HepG2 (cell line): ENCODE results near the gene CCDC102B. TPM values are rescaled to one million over a fixed set of nuclear protein-coding genes. Genes with fewer than 3 reads are reported as not detected.

ENCODE experiments used
- ATAC-seq: fragments of 200-7000 bp; cut with Tn5 transposase; 3 replicates; pipeline ENCODE4 v1.9.1; 2020; ENCODE audit warnings: mild to moderate bottlenecking, moderate library complexity
- BruUV-seq: library from RNA; stranded (reverse); fragments of 400-500 nt; replicated peaks from 2 replicates; lab custom pipeline; 2021; lab: Mats Ljungman, UMichigan
- CTCF ChIA-PET: fragments of 300-600 bp; formaldehyde crosslinking; extraction: SDS; loops from one replicate; lab custom pipeline; 2021; ENCODE audit warnings: low total read pairs, inconsistent platforms, low intra/inter-chr PET ratio; lab: Yijun Ruan, JAX
- POLR2A ChIA-PET: fragments of 350-600 bp; sonication (Branson Sonifier 250); formaldehyde crosslinking; loops from one replicate; lab custom pipeline; 2020; ENCODE audit warnings: antibody characterized with exemption, inconsistent platforms; lab: Yijun Ruan, JAX
- DNase-seq: peaks from one replicate; pipeline ENCODE4 v3.0.0-alpha.2; 2015; ENCODE audit warnings: low spot score
- FAIRE-seq: peaks from 3 replicates; lab custom pipeline; 2011; peaks lifted over from hg19 to GRCh38; lab: Jason Lieb, UNC
- H2AFZ ChIP-seq: one replicate; pipeline ENCODE4 v1.6.1; 2011; ENCODE audit warnings: low read length, inconsistent platforms
- H3K27ac ChIP-seq: fragments of 300-600 bp; 3 replicates; pipeline ENCODE4 v1.8.0; 2011; ENCODE audit warnings: mixed run types, mild to moderate bottlenecking, mixed read lengths, low read length, inconsistent platforms; ENCODE audit not compliant: insufficient read depth; ENCODE audit errors: extremely low read length
- H3K27me3 ChIP-seq, 2 experiments: fragments of 200-600 bp in 1 of 2; 2 replicates in 1 of 2; 3 replicates in 1 of 2; pipeline versions ENCODE4 v1.6.0 to v1.8.0; 2011; ENCODE audit warnings: low read length in 2 of 2, mild to moderate bottlenecking in 2 of 2, moderate library complexity in 2 of 2, inconsistent platforms in 1 of 2; ENCODE audit not compliant: insufficient read depth in 2 of 2, control insufficient read depth in 1 of 2
- H3K36me3 ChIP-seq, 2 experiments: fragments of 200-600 bp in 1 of 2; replicated peaks in 1 of 2; 2 replicates in 1 of 2; 3 replicates in 1 of 2; pipeline versions ENCODE4 v1.5.1 to v1.8.0; 2011; ENCODE audit warnings: low read length in 2 of 2, inconsistent platforms in 1 of 2; ENCODE audit not compliant: insufficient read depth in 2 of 2, control insufficient read depth in 1 of 2
- H3K4me1 ChIP-seq: 2 replicates; pipeline ENCODE4 v1.5.1; 2012; ENCODE audit warnings: low read length, inconsistent platforms; ENCODE audit not compliant: insufficient read depth
- H3K4me2 ChIP-seq: 2 replicates; pipeline ENCODE4 v1.6.0; 2011; ENCODE audit warnings: low read depth, low read length, inconsistent platforms
- H3K4me3 ChIP-seq, 3 experiments: fragments of 200-600 bp in 1 of 3; sonication (generic), shearing (Covaris generic) in 1 of 3; replicated peaks in 1 of 3; 2 replicates each; pipeline ENCODE4 v1.5.1; 2011 to 2016; ENCODE audit warnings: low read length in 3 of 3, inconsistent platforms in 2 of 3, low read depth in 2 of 3, mild to moderate bottlenecking in 2 of 3, control low read depth in 1 of 3, mixed read lengths in 1 of 3; ENCODE audit not compliant: insufficient read depth in 1 of 3
- H3K79me2 ChIP-seq: one replicate; pipeline ENCODE4 v1.6.1; 2011; ENCODE audit warnings: low read length, inconsistent platforms; ENCODE audit not compliant: insufficient read depth
- H3K9ac ChIP-seq: 2 replicates; pipeline ENCODE4 v1.6.0; 2011; ENCODE audit warnings: mild to moderate bottlenecking, low read depth, low read length, inconsistent platforms; ENCODE audit not compliant: insufficient read depth
- H3K9me3 ChIP-seq: 2 replicates; pipeline ENCODE4 v1.5.1; 2012; ENCODE audit warnings: mild to moderate bottlenecking, low read length
- H4K20me1 ChIP-seq: 2 replicates; pipeline ENCODE4 v1.6.0; 2011; ENCODE audit warnings: inconsistent platforms, mild to moderate bottlenecking, low read length, moderate library complexity; ENCODE audit not compliant: insufficient read depth
- BCL6 ChIP-seq: IDR thresholded peaks from 2 replicates; pipeline ENCODE4 v1.6.1; 2016; ENCODE audit warnings: missing genetic modification reagents, missing compliant biosample characterization
- CAMTA2 ChIP-seq: sonication (generic); formaldehyde crosslinking; IDR thresholded peaks from 2 replicates; pipeline ENCODE4 v1.4.0; 2020; ENCODE audit warnings: mild to moderate bottlenecking, missing genetic modification reagents, borderline replicate concordance
- CEBPB ChIP-seq: IDR thresholded peaks from 2 replicates; pipeline ENCODE4 v1.6.1; 2011; ENCODE audit warnings: low read depth, low read length, improper control_type of control experiment, borderline replicate concordance
- EEA1 ChIP-seq: sonication (generic); formaldehyde crosslinking; IDR thresholded peaks from 2 replicates; pipeline ENCODE4 v1.5.1; 2020; ENCODE audit warnings: mild to moderate bottlenecking, missing genetic modification reagents, borderline replicate concordance
- FOXP1 ChIP-seq, 2 experiments: fragments of 450-650 bp in 1 of 2; IDR thresholded peaks; 2 replicates each; pipeline ENCODE4 v1.6.1; 2017 to 2018; ENCODE audit warnings: antibody characterized with exemption in 1 of 2
- GATAD2A ChIP-seq: IDR thresholded peaks from 2 replicates; pipeline ENCODE4 v1.6.1; 2016
- HOXA3 ChIP-seq: sonication (generic); formaldehyde crosslinking; IDR thresholded peaks from 2 replicates; pipeline ENCODE4 v1.5.0; 2020; ENCODE audit warnings: missing genetic modification reagents
- JUN ChIP-seq: sonication (generic); formaldehyde crosslinking; IDR thresholded peaks from 2 replicates; pipeline ENCODE4 v1.4.0; 2020; ENCODE audit warnings: mild to moderate bottlenecking, missing genetic modification reagents
- NR2F1 ChIP-seq, 2 experiments: fragments of 450-650 bp in 1 of 2; formaldehyde crosslinking in 1 of 2; IDR thresholded peaks; 2 replicates each; pipeline versions ENCODE4 v1.5.0 to v1.6.1; 2016 to 2020; ENCODE audit warnings: mild to moderate bottlenecking in 1 of 2, missing compliant biosample characterization in 1 of 2, missing genetic modification reagents in 1 of 2, moderate library complexity in 1 of 2
- NR2F2 ChIP-seq: IDR thresholded peaks from 2 replicates; pipeline ENCODE4 v1.6.1; 2012; ENCODE audit warnings: low read depth, inconsistent platforms, borderline replicate concordance
- SMAD3 ChIP-seq: sonication (generic); formaldehyde crosslinking; IDR thresholded peaks from 2 replicates; pipeline ENCODE4 v1.4.0; 2020; ENCODE audit warnings: missing genetic modification reagents
- SOX6 ChIP-seq, 2 experiments: fragments of 450-650 bp in 1 of 2; sonication (generic) in 1 of 2; formaldehyde crosslinking in 1 of 2; IDR thresholded peaks; 2 replicates each; pipeline versions ENCODE4 v1.4.0 to v1.6.1; 2017 to 2020; ENCODE audit warnings: antibody characterized with exemption in 1 of 2, mild to moderate bottlenecking in 1 of 2, missing genetic modification reagents in 1 of 2
- TBX3 ChIP-seq: fragments of 450-650 bp; IDR thresholded peaks from 2 replicates; pipeline ENCODE4 v1.6.1; 2017; ENCODE audit warnings: antibody characterized with exemption, mild to moderate bottlenecking, inconsistent platforms, borderline replicate concordance
- ZBTB38 ChIP-seq: sonication (generic); formaldehyde crosslinking; IDR thresholded peaks from 2 replicates; pipeline ENCODE4 v1.5.1; 2020; ENCODE audit warnings: mild to moderate bottlenecking, missing genetic modification reagents
- ZNF652 ChIP-seq: IDR thresholded peaks from 2 replicates; pipeline ENCODE4 v1.6.1; 2016; ENCODE audit warnings: low read depth, borderline replicate concordance
- ZSCAN30 ChIP-seq: sonication (generic); formaldehyde crosslinking; IDR thresholded peaks from 2 replicates; pipeline ENCODE4 v1.5.0; 2020; ENCODE audit warnings: mild to moderate bottlenecking, missing genetic modification reagents
- whole genome bisulfite sequencing: methylation state at CpG from one replicate; pipeline ENCODE4 v1.1.6; 2017; ENCODE audit warnings: low lambda C conversion rate; 5-methylcytosine and 5-hydroxymethylcytosine counted together
- in situ Hi-C: cut with HindIII; loops from 2 replicates; pipeline ENCODE4 v1.10.0; 2017; ENCODE audit warnings: low pct_unique_long_range_greater_than_20kb; ENCODE audit not compliant: extremely low pct_ligation_motif_present
- intact Hi-C: fragments of 100-400 bp; cut with micrococcal nuclease; formaldehyde crosslinking; loops from one replicate; pipeline ENCODE4 v1.10.0; 2022; ENCODE audit not compliant: unreplicated experiment
- polyA plus RNA-seq, 8 experiments: library from polyadenylated mRNA; depleted of rRNA in 3 of 8; stranded (reverse) in 7 of 8; unstranded in 1 of 8; fragments of >200 nt; fragmentation: Illumina TruSeq in 4 of 8; extraction: Trizol in 4 of 8; gene quantifications; 2 replicates each; pipeline versions ENCODE4 v1.2.1 to v1.2.3, GENCODE V29; 2011 to 2016; ENCODE audit warnings: low read depth in 4 of 8, missing spikeins in 1 of 8, mixed read lengths in 1 of 8; ENCODE audit not compliant: insufficient read depth in 1 of 8
- total RNA-seq, 5 experiments: library from RNA; depleted of rRNA; stranded (reverse); fragments of >200 nt; fragmentation: Illumina TruSeq; extraction: Trizol; gene quantifications; 2 replicates each; pipeline ENCODE4 v1.2.3, GENCODE V29; 2016; ENCODE audit warnings: low read depth in 1 of 5
- TF ChIP-seq, protein P1 (sequence below): IDR thresholded peaks from 2 replicates; pipeline ENCODE4 v1.6.1; 2016; ENCODE audit warnings: low read depth
- TF ChIP-seq, protein P2 (sequence below): sonication (generic); formaldehyde crosslinking; conservative IDR thresholded peaks from 2 replicates; pipeline ENCODE4 v1.4.0; 2020; ENCODE audit warnings: mild to moderate bottlenecking, missing genetic modification reagents, moderate library complexity
- TF ChIP-seq, protein P3 (sequence below): sonication (generic); formaldehyde crosslinking; IDR thresholded peaks from 2 replicates; pipeline ENCODE4 v1.4.0; 2020; ENCODE audit warnings: missing genetic modification reagents

The CCDC102B gene
- total and polyA plus RNA-seq, 2 of the 13 experiments (the other 11 are each of a cell fraction or from before 2014, with no cell fraction given), result 2.3 to 3.7 TPM

DNA sequence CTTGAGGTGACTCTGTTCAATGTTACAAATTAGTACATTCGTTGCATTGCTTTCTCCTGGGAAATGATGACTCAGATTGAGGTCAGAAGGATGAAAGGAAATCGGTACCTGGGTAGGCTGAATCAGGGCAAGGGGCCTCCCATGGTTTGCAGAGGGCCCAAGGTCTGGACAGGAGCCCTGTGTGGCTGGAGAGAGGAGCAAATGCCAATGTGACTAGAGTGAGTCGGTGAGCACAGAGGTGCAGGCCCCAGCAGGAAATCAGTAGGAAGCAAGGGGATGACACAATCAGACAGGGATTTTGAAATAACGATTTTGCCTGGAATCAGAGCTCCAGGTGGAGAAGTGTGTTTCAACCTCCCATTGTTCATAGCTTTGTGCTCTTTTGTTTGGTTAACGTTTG is 118.9 kb downstream of the CCDC102B start:
- no TSS peak for BruUV-seq
- Histone ChIP-seq H3K9me3 (no peaks in the 10 kb centered on the region), H3K4me1 (peaks cover 19% of the 10 kb centered on the region), H4K20me1 (no peaks in the 10 kb centered on the region), H3K27me3 (no peaks in the 10 kb centered on the region), H3K4me2 (0 out of 2 replicates have a peak overlapping the region, but pooled peaks have one; percentile 19), H2AFZ (no peak overlapping the region), H3K36me3 (no peaks in the 10 kb centered on the region), H3K79me2 (no peaks in the 10 kb centered on the region), H3K9ac (no peak overlapping the region), H3K4me3 (no peak overlapping the region), H3K27ac (no peak overlapping the region)
- WGBS, result 2% methylated on average over 5 of the region's 5 CpGs
- in situ Hi-C loops, result no loop called here
- ChIA-PET POLR2A (no interaction called here), CTCF (no interaction called here)
- DNase-seq (peak; percentile 46), ATAC-seq (peak; percentile 97), FAIRE-seq (no peak)
- intact Hi-C loops, result no loop called here
- no peak for TF ChIP-seq SOX6 (IDR thresholded peaks at IDR 0.05)
- peak; percentile 66 for TF ChIP-seq SOX6 (CRISPR knock-in tag; IDR thresholded peaks at IDR 0.05)
- TF ChIP-seq GATAD2A (CRISPR knock-in tag), result 0 out of 2 replicates have a peak, but pooled peaks have one; percentile 27
- TF ChIP-seq JUN (CRISPR knock-in tag), result 0 out of 2 replicates have a peak, but pooled peaks have one; percentile 16
- TF ChIP-seq, protein P1, sequence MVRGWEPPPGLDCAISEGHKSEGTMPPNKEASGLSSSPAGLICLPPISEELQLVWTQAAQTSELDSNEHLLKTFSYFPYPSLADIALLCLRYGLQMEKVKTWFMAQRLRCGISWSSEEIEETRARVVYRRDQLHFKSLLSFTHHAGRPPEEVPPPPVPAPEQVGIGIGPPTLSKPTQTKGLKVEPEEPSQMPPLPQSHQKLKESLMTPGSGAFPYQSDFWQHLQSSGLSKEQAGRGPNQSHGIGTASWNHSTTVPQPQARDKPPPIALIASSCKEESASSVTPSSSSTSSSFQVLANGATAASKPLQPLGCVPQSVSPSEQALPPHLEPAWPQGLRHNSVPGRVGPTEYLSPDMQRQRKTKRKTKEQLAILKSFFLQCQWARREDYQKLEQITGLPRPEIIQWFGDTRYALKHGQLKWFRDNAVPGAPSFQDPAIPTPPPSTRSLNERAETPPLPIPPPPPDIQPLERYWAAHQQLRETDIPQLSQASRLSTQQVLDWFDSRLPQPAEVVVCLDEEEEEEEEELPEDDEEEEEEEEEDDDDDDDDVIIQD (CRISPR knock-in tag), result peak; percentile 80; the same call in 1 of the 2 replicates
- no peak for TF ChIP-seq FOXP1 (IDR thresholded peaks at IDR 0.05)
- TF ChIP-seq FOXP1 (CRISPR knock-in tag; IDR thresholded peaks at IDR 0.05), result no peak
- TF ChIP-seq, protein P2, sequence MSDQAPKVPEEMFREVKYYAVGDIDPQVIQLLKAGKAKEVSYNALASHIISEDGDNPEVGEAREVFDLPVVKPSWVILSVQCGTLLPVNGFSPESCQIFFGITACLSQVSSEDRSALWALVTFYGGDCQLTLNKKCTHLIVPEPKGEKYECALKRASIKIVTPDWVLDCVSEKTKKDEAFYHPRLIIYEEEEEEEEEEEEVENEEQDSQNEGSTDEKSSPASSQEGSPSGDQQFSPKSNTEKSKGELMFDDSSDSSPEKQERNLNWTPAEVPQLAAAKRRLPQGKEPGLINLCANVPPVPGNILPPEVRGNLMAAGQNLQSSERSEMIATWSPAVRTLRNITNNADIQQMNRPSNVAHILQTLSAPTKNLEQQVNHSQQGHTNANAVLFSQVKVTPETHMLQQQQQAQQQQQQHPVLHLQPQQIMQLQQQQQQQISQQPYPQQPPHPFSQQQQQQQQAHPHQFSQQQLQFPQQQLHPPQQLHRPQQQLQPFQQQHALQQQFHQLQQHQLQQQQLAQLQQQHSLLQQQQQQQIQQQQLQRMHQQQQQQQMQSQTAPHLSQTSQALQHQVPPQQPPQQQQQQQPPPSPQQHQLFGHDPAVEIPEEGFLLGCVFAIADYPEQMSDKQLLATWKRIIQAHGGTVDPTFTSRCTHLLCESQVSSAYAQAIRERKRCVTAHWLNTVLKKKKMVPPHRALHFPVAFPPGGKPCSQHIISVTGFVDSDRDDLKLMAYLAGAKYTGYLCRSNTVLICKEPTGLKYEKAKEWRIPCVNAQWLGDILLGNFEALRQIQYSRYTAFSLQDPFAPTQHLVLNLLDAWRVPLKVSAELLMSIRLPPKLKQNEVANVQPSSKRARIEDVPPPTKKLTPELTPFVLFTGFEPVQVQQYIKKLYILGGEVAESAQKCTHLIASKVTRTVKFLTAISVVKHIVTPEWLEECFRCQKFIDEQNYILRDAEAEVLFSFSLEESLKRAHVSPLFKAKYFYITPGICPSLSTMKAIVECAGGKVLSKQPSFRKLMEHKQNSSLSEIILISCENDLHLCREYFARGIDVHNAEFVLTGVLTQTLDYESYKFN, result peak; percentile 45; the same call in 1 of the 2 replicates
- TF ChIP-seq NR2F1 (CRISPR knock-in tag; IDR thresholded peaks at IDR 0.05), result 0 out of 4 replicates have a peak, but pooled peaks of 1 of the 2 experiments have one; percentile 9
- TF ChIP-seq HOXA3 (CRISPR knock-in tag), result no peak
- TF ChIP-seq CEBPB, result peak; percentile 55
- TF ChIP-seq NR2F2, result 0 out of 2 replicates have a peak, but pooled peaks have one; percentile 18
- no peak for TF ChIP-seq EEA1 (CRISPR knock-in tag)
- TF ChIP-seq ZBTB38 (CRISPR knock-in tag), result no peak
- TF ChIP-seq ZNF652, result no peak
- no peak for TF ChIP-seq SMAD3 (CRISPR knock-in tag)
- TF ChIP-seq ZSCAN30, result no peak
- TF ChIP-seq BCL6 (CRISPR knock-in tag), result peak; percentile 76
- no peak for TF ChIP-seq TBX3
- no peak for TF ChIP-seq CAMTA2 (CRISPR knock-in tag)
- TF ChIP-seq, protein P3, sequence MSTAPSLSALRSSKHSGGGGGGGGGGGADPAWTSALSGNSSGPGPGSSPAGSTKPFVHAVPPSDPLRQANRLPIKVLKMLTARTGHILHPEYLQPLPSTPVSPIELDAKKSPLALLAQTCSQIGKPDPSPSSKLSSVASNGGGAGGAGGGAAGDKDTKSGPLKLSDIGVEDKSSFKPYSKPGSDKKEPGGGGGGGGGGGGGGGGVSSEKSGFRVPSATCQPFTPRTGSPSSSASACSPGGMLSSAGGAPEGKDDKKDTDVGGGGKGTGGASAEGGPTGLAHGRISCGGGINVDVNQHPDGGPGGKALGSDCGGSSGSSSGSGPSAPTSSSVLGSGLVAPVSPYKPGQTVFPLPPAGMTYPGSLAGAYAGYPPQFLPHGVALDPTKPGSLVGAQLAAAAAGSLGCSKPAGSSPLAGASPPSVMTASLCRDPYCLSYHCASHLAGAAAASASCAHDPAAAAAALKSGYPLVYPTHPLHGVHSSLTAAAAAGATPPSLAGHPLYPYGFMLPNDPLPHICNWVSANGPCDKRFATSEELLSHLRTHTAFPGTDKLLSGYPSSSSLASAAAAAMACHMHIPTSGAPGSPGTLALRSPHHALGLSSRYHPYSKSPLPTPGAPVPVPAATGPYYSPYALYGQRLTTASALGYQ (CRISPR knock-in tag), result 0 out of 2 replicates have a peak, but pooled peaks have one; percentile 25
